Subcutaneous adipose tissue (tissue), 4 donors: ENCODE measurements around the gene PLA2R1. TPM values are rescaled to one million over a fixed set of nuclear protein-coding genes. Genes with fewer than 3 reads are reported as not detected.

Experiments
- total RNA-seq, 4 donors: library from RNA; depleted of rRNA; stranded (reverse); fragments of >200 nt; gene quantifications; one replicate each; pipeline ENCODE4 v1.1.0, GENCODE V29; 2016
- TF ChIP-seq, protein P1 (sequence below): fragments of 450-650 bp; IDR thresholded peaks from one replicate; pipeline ENCODE4 v1.5.1; 2016; ENCODE audit warnings: low read depth, mild to moderate bottlenecking, control low read depth, antibody characterized with exemption, moderate library complexity

Gene PLA2R1
- total RNA-seq, 4 donors from 2014 or later, result 13.2 to 24.4 (median 19.1) TPM

DNA sequence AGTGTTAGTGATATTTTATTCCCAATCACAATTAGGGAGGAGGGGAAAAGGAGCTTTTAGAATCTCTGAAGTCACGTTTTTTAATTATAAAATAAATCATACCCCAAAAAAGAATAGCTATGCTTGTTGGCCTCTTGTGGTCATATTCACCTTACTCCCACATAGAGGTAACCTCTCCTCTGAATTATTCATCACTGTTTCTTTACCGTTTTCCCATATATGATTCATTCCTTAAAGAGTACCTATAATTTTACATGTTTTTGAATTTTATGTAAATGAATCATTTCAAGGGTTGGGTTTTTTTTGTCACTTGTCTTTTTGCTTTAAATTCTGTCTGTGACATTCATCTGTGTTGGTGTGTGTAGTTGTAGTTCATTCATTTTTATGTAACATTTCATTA is 153.8 kb downstream of the PLA2R1 start:
- TF ChIP-seq, protein P1, sequence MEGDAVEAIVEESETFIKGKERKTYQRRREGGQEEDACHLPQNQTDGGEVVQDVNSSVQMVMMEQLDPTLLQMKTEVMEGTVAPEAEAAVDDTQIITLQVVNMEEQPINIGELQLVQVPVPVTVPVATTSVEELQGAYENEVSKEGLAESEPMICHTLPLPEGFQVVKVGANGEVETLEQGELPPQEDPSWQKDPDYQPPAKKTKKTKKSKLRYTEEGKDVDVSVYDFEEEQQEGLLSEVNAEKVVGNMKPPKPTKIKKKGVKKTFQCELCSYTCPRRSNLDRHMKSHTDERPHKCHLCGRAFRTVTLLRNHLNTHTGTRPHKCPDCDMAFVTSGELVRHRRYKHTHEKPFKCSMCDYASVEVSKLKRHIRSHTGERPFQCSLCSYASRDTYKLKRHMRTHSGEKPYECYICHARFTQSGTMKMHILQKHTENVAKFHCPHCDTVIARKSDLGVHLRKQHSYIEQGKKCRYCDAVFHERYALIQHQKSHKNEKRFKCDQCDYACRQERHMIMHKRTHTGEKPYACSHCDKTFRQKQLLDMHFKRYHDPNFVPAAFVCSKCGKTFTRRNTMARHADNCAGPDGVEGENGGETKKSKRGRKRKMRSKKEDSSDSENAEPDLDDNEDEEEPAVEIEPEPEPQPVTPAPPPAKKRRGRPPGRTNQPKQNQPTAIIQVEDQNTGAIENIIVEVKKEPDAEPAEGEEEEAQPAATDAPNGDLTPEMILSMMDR, result no peak

DNA sequence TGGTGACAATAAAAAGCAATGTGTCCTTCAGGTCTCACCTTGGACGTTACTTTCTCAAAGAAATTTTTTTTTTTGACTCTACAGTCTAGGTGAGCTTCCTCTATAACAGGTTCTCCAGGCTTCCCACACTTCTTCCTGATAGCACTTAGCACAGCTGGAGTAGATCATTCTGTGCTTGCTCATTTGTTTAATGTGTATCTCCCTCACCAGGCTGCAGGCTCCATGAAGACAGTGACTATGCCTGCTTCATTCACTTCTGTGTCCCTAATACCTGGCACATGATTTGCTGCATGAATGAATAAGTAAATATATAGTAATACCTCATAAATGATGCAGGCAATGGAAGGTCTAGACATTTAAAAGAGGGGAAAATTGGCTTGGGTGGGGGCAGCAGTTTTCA is 154.5 kb downstream of the PLA2R1 start:
- TF ChIP-seq, protein P1, result no peak

DNA sequence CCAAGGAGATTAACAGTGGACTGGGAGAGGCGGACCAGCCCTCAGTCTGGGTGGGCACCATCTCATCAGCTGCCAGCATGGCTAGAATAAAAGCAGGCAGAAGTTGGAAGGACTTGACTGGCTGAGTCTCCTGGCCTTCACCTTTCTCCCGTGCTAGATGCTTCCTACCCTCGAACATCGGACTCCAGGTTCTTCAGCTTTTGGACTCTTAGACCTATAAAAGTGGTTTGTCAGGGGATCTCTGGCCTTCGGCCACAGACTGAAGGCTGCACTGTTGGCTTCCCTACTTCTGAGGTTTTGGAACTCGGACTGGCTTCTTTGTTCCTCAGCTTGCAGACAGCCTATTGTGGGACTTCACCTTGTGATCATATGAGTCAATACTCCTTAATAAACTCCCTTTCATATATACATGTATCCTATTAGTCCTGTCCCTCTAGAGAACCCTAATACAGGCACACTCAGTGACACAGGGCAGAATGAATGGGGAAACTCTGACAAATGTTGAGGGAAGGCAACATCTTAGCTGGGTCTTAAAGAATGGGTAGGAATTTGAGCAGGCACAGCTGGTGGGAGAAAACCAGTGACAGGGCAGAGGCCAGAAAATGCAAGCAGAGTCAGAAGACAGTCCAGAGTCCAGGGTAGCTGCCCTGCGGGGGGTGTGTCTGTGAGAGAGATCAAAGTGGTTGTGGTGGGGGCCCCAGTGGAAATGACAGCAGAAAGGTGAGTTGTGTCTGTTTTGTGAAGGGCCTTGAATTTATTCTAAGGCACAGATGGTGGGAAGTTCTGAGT is 156.3 kb downstream of the PLA2R1 start:
- TF ChIP-seq, protein P1, result no peak

DNA sequence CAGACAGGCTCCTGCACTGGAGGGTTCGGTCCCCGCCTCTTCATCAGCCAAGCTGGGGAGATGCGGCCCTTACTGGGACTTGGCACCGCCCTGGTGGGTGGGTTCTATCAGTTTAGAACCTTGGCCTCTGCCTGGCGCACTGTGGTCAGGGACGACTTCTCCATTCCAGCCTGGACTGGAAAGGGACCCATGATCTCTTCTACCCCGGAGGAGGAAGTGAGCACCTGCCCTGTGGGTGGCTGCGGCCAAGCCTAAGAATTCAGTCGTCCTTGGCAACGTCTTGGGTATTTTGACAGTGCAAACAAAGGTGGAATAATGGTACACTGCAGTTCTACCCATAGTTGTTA is 157.5 kb downstream of the PLA2R1 start:
- TF ChIP-seq, protein P1, result no peak

DNA sequence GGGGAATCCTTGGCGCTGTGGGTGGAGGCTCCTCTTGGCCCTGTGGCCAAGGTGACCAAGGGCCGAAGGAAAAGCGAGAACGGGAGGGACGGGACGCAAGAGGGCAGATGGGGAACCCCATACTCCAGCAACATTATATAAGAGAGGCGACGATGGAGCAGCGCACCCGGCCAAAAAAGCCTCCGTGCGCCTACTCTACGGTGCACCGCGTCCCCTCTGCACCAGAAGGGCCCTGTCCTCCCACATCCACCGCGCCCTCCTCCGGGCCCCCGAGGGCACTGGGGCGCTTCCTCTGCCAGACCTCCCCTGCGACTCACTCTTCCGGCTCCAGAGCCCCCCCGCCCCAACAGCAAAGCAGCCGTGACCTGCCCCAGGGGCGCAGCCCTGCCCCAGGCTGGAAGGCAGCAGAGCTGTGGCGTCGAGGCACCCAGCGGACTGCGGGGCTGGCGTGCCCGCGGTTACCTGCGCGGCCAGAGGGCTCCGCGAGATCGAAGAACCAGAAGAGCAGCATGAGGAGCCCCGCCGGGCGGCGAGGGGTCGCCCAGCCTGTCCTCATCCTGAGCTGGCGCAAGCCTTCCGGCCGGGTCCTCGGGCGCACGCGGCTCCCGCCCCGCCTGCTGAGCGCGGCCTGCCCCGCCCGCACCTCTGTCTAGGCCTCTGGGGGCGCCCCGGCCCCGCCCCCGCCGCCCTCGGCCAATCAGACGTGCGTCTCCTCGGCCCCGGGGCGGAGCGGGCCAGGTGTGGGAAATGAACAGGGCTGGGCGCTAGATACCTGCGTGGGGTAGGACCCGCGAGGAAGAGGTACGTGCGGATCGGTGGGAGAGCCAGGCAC is 158.1 kb downstream of the PLA2R1 start, which contains the start of gene LY75:
Gene LY75 (minus strand): TSS at position 630 of the 832 bp plus-strand sequence.
- TF ChIP-seq, protein P1, result no peak

DNA sequence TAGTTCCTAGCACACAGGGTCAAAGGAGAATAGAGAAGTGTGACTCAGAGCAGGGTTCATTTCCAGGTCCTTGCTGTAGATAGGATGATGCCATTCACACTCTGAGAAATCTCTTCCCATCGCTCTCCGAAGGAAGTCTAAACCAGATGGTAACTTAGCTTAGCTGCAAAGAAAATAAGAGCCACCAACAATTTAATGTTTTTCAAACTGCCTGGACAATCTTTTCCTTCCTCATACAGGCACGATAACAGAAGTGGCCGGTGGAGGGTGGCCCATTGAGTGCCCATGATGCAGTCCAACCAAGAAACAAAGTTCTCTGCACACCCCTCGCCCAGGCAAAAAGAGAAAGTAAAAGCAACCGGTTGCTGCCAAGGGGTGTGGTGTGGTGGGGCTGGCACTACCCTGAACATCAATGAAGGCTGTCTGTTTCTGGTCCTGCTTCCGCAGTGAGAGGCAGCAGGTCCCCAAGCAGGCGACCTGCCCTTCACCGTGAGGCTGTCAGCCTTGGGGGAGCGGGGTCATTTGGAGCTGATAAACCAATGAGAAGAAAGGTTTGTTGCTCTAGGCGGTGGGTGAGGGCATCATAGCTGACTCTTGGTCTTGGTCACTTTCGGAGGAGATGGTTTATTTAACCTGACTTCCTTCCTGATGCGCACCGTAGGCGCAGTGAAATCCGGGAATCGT is 158.8 kb downstream of the PLA2R1 start:
- TF ChIP-seq, protein P1, result no peak

DNA sequence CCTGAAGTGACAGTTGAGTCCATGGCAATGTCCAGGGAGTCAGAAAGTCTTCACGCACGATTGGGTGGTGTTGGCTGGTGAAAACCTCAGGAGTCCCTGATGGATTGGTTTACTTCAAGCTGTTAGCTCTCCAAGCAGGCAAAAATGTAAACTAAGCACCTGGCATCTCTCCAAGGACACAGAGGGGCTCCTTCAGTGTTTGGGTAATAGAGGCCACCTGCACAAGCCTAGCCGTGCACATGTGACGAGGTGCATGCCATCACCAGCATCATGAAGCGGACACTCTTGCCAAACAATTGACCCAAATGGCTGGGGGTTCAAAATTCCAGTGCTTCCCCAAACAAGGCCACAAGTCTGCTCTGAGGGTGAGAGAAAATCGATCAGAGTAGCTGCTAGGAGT is 159.7 kb downstream of the PLA2R1 start:
- TF ChIP-seq, protein P1, result no peak
